Thyroid gland (tissue), 4 donors: ENCODE data around the gene NR3C2.

Experiments
- CTCF ChIP-seq, 6 experiments: fragments of 200-600 bp in 3 of 6; fragments of 450-650 bp in 3 of 6; sonication (generic) in 3 of 6; IDR thresholded peaks; one replicate each; pipeline ENCODE4 v1.5.1; 2016 to 2019; ENCODE audit warnings: antibody characterized with exemption in 6 of 6, mild to moderate bottlenecking in 2 of 6, inconsistent platforms in 1 of 6, moderate library complexity in 1 of 6
- POLR2A ChIP-seq, 2 donors: fragments of 450-650 bp; IDR thresholded peaks; one replicate each; pipeline ENCODE4 v1.6.1; 2017; ENCODE audit warnings: antibody characterized with exemption in 2 of 2, mild to moderate bottlenecking in 2 of 2, moderate library complexity in 1 of 2

GRCh38 chr4:148412460-148412994, 29.7 kb downstream of the NR3C2 start:
- TF ChIP-seq POLR2A (IDR thresholded peaks at IDR 0.05) (no peak), CTCF (IDR thresholded peaks at IDR 0.05) (no peak)
